Prostate gland (tissue), 2 donors: ENCODE measurements around the gene MAP6.

Source experiments
- CTCF ChIP-seq, 4 experiments: fragments of 200-600 bp in 2 of 4; fragments of 450-650 bp in 2 of 4; sonication (generic) in 2 of 4; IDR thresholded peaks; 1 replicate in 3 of 4; 2 replicates in 1 of 4; pipeline ENCODE4 v1.5.1; 2016 to 2019; ENCODE audit warnings: antibody characterized with exemption in 4 of 4, mild to moderate bottlenecking in 2 of 4, moderate library complexity in 2 of 4
- POLR2A ChIP-seq: fragments of 450-650 bp; IDR thresholded peaks from one replicate; pipeline ENCODE4 v1.6.1; 2016; ENCODE audit warnings: antibody characterized with exemption, mild to moderate bottlenecking

- no peak for TF ChIP-seq POLR2A
- TF ChIP-seq CTCF (IDR thresholded peaks at IDR 0.05) = no peak
Observed at GRCh38 chr11:75537740-75538139, 131.1 kb downstream of the MAP6 start.
